ENCODE results near the gene PPP3R1.

PPP3R1 gene

GRCh38 chr2:68230241-68231060, 21.9 kb downstream of the PPP3R1 start:
- H2AK5ac ChIP-seq (ENCODE audit: low read length): no peak overlapping the region

GRCh38 chr2:68226794-68227193, 25.5 kb downstream of the PPP3R1 start:
- no peaks in the 10 kb centered on the region for H3K9me3 ChIP-seq (ENCODE audit: insufficient read depth, low read depth, low read length)
- no peak overlapping the region for H3K18ac ChIP-seq (ENCODE audit: low read length)
- H3K4me2 ChIP-seq (ENCODE audit: low read length): no peak overlapping the region
- no peak overlapping the region for H3K4me3 ChIP-seq (ENCODE audit: low read depth, low read length)
- no peak overlapping the region for H3K27ac ChIP-seq (ENCODE audit: low read depth, low read length)
- no peaks in the 10 kb centered on the region for H3K79me1 ChIP-seq (ENCODE audit: low read length)
- no peak overlapping the region for H4K12ac ChIP-seq (ENCODE audit: low read depth, low read length)
- no CpG with 5 or more reads among the region's 2 CpGs for WGBS (ENCODE audit: extremely low coverage, insufficient coverage, insufficient read length)
- H3K79me2 ChIP-seq (ENCODE audit: control insufficient read depth, insufficient read depth, low read length, poor library complexity): peaks cover 3% of the 10 kb centered on the region
- no peak overlapping the region for H2BK120ac ChIP-seq (ENCODE audit: insufficient read depth, low read length, poor library complexity)
- no peak overlapping the region for H4K91ac ChIP-seq (ENCODE audit: low read depth, low read length)
- H3K36me3 ChIP-seq (ENCODE audit: control insufficient read depth in 1 of 2, insufficient read depth in 2 of 2, low read length in 2 of 2): peaks cover 0 to 1% of the 10 kb centered on the region in 2 experiments
- H3K23ac ChIP-seq (ENCODE audit: low read length): no peak overlapping the region
- H3K27me3 ChIP-seq (ENCODE audit: insufficient read depth, low read length): no peaks in the 10 kb centered on the region
- H2AK5ac ChIP-seq (ENCODE audit: low read length): no peak overlapping the region
- H3K14ac ChIP-seq (ENCODE audit: low read length): no peak overlapping the region
- H2BK12ac ChIP-seq (ENCODE audit: low read length): no peak overlapping the region
- H3K9ac ChIP-seq (ENCODE audit: low read length): no peak overlapping the region
- no peak overlapping the region for H2AFZ ChIP-seq (ENCODE audit: insufficient read depth, low read length, poor library complexity)
- no peaks in the 10 kb centered on the region for H3K4me1 ChIP-seq (ENCODE audit: control insufficient read depth in 1 of 2, insufficient read depth in 2 of 2, low read length in 2 of 2)
- no peak overlapping the region for H3K4ac ChIP-seq (ENCODE audit: low read depth, low read length)
- H4K8ac ChIP-seq (ENCODE audit: low read depth, low read length): no peak overlapping the region
- H2BK5ac ChIP-seq (ENCODE audit: low read depth, low read length, poor library complexity): no peak overlapping the region
- DNase-seq: no peak

More at GRCh38 chr2:68230241-68231060, 21.9 kb downstream of the PPP3R1 start:
- Histone ChIP-seq H2BK5ac (ENCODE audit: low read depth, low read length, poor library complexity) (no peak overlapping the region), H3K4me3 (ENCODE audit: low read depth, low read length) (no peak overlapping the region), H3K14ac (ENCODE audit: low read length) (no peak overlapping the region), H4K91ac (ENCODE audit: low read depth, low read length) (no peak overlapping the region), H3K23ac (ENCODE audit: low read length) (no peak overlapping the region), H2BK120ac (ENCODE audit: insufficient read depth, low read length, poor library complexity) (no peak overlapping the region), H3K79me1 (ENCODE audit: low read length) (no peaks in the 10 kb centered on the region), H3K27me3 (ENCODE audit: insufficient read depth, low read length) (no peaks in the 10 kb centered on the region), H2AFZ (ENCODE audit: insufficient read depth, low read length, poor library complexity) (no peak overlapping the region), H3K79me2 (ENCODE audit: control insufficient read depth, insufficient read depth, low read length, poor library complexity) (peaks cover 6% of the 10 kb centered on the region), H4K12ac (ENCODE audit: low read depth, low read length) (no peak overlapping the region), H3K9ac (ENCODE audit: low read length) (no peak overlapping the region), H3K4ac (ENCODE audit: low read depth, low read length) (peak overlapping the region; percentile 47), H3K18ac (ENCODE audit: low read length) (no peak overlapping the region), H2BK12ac (ENCODE audit: low read length) (no peak overlapping the region), H3K4me1 (ENCODE audit: control insufficient read depth in 1 of 2, insufficient read depth in 2 of 2, low read length in 2 of 2) (no peaks in the 10 kb centered on the region), H3K36me3 (ENCODE audit: control insufficient read depth in 1 of 2, insufficient read depth in 2 of 2, low read length in 2 of 2) (peaks cover 0 to 1% of the 10 kb centered on the region in 2 experiments), H4K8ac (ENCODE audit: low read depth, low read length) (no peak overlapping the region), H3K4me2 (ENCODE audit: low read length) (no peak overlapping the region), H3K27ac (ENCODE audit: low read depth, low read length) (no peak overlapping the region), H3K9me3 (ENCODE audit: insufficient read depth, low read depth, low read length) (no peaks in the 10 kb centered on the region)
- WGBS (ENCODE audit: extremely low coverage, insufficient coverage, insufficient read length): no CpG with 5 or more reads among the region's 5 CpGs
- no peak for DNase-seq

- Histone ChIP-seq H3K4ac (ENCODE audit: low read depth, low read length) (no peak overlapping the region), H2AK5ac (ENCODE audit: low read length) (no peak overlapping the region), H2AFZ (ENCODE audit: insufficient read depth, low read length, poor library complexity) (no peak overlapping the region), H3K18ac (ENCODE audit: low read length) (no peak overlapping the region), H3K9me3 (ENCODE audit: insufficient read depth, low read depth, low read length) (no peaks in the 10 kb centered on the region), H4K8ac (ENCODE audit: low read depth, low read length) (no peak overlapping the region), H4K12ac (ENCODE audit: low read depth, low read length) (no peak overlapping the region), H3K79me1 (ENCODE audit: low read length) (no peaks in the 10 kb centered on the region), H3K9ac (ENCODE audit: low read length) (no peak overlapping the region), H3K4me3 (ENCODE audit: low read depth, low read length) (no peak overlapping the region), H3K14ac (ENCODE audit: low read length) (no peak overlapping the region), H2BK5ac (ENCODE audit: low read depth, low read length, poor library complexity) (no peak overlapping the region), H2BK120ac (ENCODE audit: insufficient read depth, low read length, poor library complexity) (no peak overlapping the region), H3K4me2 (ENCODE audit: low read length) (no peak overlapping the region), H2BK12ac (ENCODE audit: low read length) (no peak overlapping the region), H3K36me3 (ENCODE audit: control insufficient read depth in 1 of 2, insufficient read depth in 2 of 2, low read length in 2 of 2) (peaks cover 0 to 3% of the 10 kb centered on the region in 2 experiments), H3K79me2 (ENCODE audit: control insufficient read depth, insufficient read depth, low read length, poor library complexity) (peaks cover 6% of the 10 kb centered on the region), H3K4me1 (ENCODE audit: control insufficient read depth in 1 of 2, insufficient read depth in 2 of 2, low read length in 2 of 2) (no peaks in the 10 kb centered on the region), H3K23ac (ENCODE audit: low read length) (no peak overlapping the region), H4K91ac (ENCODE audit: low read depth, low read length) (no peak overlapping the region), H3K27me3 (ENCODE audit: insufficient read depth, low read length) (no peaks in the 10 kb centered on the region), H3K27ac (ENCODE audit: low read depth, low read length) (no peak overlapping the region)
- DNase-seq: peak; percentile 18 to 55
- no CpG with 5 or more reads among the region's 2 CpGs for WGBS (ENCODE audit: extremely low coverage, insufficient coverage, insufficient read length)
Observed at GRCh38 chr2:68225119-68225632, 27.2 kb downstream of the PPP3R1 start.

- Histone ChIP-seq H4K8ac (ENCODE audit: low read depth, low read length) (no peak overlapping the region), H3K23ac (ENCODE audit: low read length) (no peak overlapping the region), H3K18ac (ENCODE audit: low read length) (no peak overlapping the region), H3K9me3 (ENCODE audit: insufficient read depth, low read depth, low read length) (no peaks in the 10 kb centered on the region), H2AFZ (ENCODE audit: insufficient read depth, low read length, poor library complexity) (no peak overlapping the region), H3K4me2 (ENCODE audit: low read length) (no peak overlapping the region), H4K12ac (ENCODE audit: low read depth, low read length) (no peak overlapping the region), H3K27ac (ENCODE audit: low read depth, low read length) (no peak overlapping the region), H3K14ac (ENCODE audit: low read length) (no peak overlapping the region), H3K27me3 (ENCODE audit: insufficient read depth, low read length) (no peaks in the 10 kb centered on the region), H3K4ac (ENCODE audit: low read depth, low read length) (no peak overlapping the region), H2BK120ac (ENCODE audit: insufficient read depth, low read length, poor library complexity) (no peak overlapping the region), H3K4me3 (ENCODE audit: low read depth, low read length) (no peak overlapping the region), H2BK5ac (ENCODE audit: low read depth, low read length, poor library complexity) (no peak overlapping the region), H3K4me1 (ENCODE audit: control insufficient read depth in 1 of 2, insufficient read depth in 2 of 2, low read length in 2 of 2) (no peaks in the 10 kb centered on the region), H3K79me1 (ENCODE audit: low read length) (no peaks in the 10 kb centered on the region), H3K36me3 (ENCODE audit: control insufficient read depth in 1 of 2, insufficient read depth in 2 of 2, low read length in 2 of 2) (peaks cover 0 to 2% of the 10 kb centered on the region in 2 experiments), H3K79me2 (ENCODE audit: control insufficient read depth, insufficient read depth, low read length, poor library complexity) (peaks cover 3% of the 10 kb centered on the region), H2AK5ac (ENCODE audit: low read length) (no peak overlapping the region), H3K9ac (ENCODE audit: low read length) (no peak overlapping the region), H2BK12ac (ENCODE audit: low read length) (no peak overlapping the region), H4K91ac (ENCODE audit: low read depth, low read length) (no peak overlapping the region)
- no peak for DNase-seq
- no CpG with 5 or more reads among the region's 2 CpGs for WGBS (ENCODE audit: extremely low coverage, insufficient coverage, insufficient read length)
Observed at GRCh38 chr2:68223419-68223818, 28.9 kb downstream of the PPP3R1 start.

Data from trophoblast cell (in vitro differentiated cells and primary cell).